ENCODE data around the gene CDH4. TPM values are rescaled to one million over a fixed set of nuclear protein-coding genes. Genes with fewer than 3 reads are reported as not detected.
A peak's percentile ranks its signal among the peaks of the same experiment; 100 is the strongest.

CDH4 gene
- total and polyA plus RNA-seq, 4 experiments from 2014 or later = 0.39 to 1.1 (median 0.41) TPM; not detected in 1

DNA sequence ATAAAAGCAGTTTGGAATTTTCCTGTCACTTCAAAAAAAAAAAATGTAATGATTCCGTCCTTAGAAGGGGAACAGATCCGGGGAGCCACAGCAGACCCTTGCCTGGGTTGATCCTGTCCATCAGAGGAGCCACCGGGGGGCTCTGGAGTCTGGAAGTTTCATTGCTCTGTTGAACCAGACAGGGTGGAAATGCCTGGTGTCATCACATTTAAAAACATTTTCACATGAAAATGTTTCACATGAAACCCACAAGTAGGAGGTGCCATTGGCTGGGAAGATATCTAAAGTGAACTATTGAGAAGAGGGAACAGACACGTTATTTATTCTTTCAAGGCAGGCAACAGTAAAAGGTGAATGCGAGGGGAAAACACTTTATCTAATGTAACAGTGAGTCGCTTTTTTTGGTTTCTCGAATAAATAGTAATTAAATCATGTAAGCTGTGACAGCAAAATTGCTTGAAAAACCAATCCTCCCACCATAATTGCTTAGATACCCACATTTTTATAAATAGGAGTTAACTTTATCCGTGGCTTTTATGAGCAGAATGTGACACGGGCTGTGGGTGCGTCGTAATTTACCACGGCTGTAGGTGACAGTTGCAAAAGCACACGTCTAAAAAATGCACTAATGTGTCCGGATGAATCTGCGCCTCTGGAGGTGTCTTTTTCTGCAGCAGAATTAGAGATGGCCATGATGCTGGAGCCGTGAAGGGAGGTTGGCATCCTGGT, 490.2 kb downstream of the CDH4 start:
- Mint-ChIP-seq H3K4me3 (no peak overlapping the region), H3K4me1 (no peaks in the 10 kb centered on the region), H3K27me3 (no peaks in the 10 kb centered on the region), H3K36me3 (no peaks in the 10 kb centered on the region), H3K27ac (no peak overlapping the region), H3K9me3 (peaks cover 0 to 9% (median 1%) of the 10 kb centered on the region in 8 donors)
- H3K27me3 ChIP-seq (ENCODE audit: insufficient read depth, low read length) = no peaks in the 10 kb centered on the region
- POLR2A ChIA-PET (ENCODE audit: partially characterized antibody) = no interaction called here
- DNase-seq = no peak
- H3K4me1 ChIP-seq (ENCODE audit: insufficient read depth, low read length) = no peaks in the 10 kb centered on the region
- no peaks in the 10 kb centered on the region for H3K36me3 ChIP-seq (ENCODE audit: insufficient read depth, low read length)
- H3K4me3 ChIP-seq (ENCODE audit: low read length in 2 of 2) = no peak overlapping the region
- no peaks in the 10 kb centered on the region for H3K9me3 ChIP-seq (ENCODE audit: control insufficient read depth in 1 of 2, low read length in 2 of 2)
- CTCF ChIA-PET (ENCODE audit: partially characterized antibody) = no interaction called here
- intact Hi-C loops (cut with micrococcal nuclease) = no loop called here
- H3K27ac ChIP-seq (ENCODE audit: low read depth, low read length) = no peak overlapping the region

DNA sequence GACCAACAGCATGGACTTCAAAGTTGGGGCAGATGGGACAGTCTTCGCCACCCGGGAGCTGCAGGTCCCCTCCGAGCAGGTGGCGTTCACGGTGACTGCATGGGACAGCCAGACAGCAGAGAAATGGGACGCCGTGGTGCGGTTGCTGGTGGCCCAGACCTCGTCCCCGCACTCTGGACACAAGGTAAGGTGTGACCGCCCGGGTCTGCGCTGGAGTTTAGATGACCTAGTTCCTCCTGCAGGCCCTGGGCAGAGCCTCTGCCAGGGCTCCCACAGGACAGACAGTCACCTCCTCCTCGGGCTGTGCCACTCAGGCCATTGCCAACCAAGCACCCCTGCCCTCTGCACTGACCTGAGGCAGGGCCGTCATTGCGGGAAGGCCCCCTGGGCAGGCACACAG, 491.5 kb downstream of the CDH4 start:
- Mint-ChIP-seq H3K36me3 (no peaks in the 10 kb centered on the region), H3K9me3 (peaks cover 0 to 9% (median 2%) of the 10 kb centered on the region in 8 donors), H3K4me3 (no peak overlapping the region), H3K27me3 (peaks cover 0 to 2% of the 10 kb centered on the region in 2 donors), H3K4me1 (no peaks in the 10 kb centered on the region), H3K27ac (no peak overlapping the region)
- ChIA-PET POLR2A (ENCODE audit: partially characterized antibody) (no interaction called here), CTCF (ENCODE audit: partially characterized antibody) (no interaction called here)
- Histone ChIP-seq H3K4me1 (ENCODE audit: insufficient read depth, low read length) (no peaks in the 10 kb centered on the region), H3K27ac (ENCODE audit: low read depth, low read length) (no peak overlapping the region), H3K4me3 (ENCODE audit: low read length in 2 of 2) (no peak overlapping the region), H3K36me3 (ENCODE audit: insufficient read depth, low read length) (no peaks in the 10 kb centered on the region), H3K27me3 (ENCODE audit: insufficient read depth, low read length) (no peaks in the 10 kb centered on the region), H3K9me3 (ENCODE audit: control insufficient read depth in 1 of 2, low read length in 2 of 2) (no peaks in the 10 kb centered on the region)
- DNase-seq = no peak
- intact Hi-C loops (cut with micrococcal nuclease) = no loop called here

DNA sequence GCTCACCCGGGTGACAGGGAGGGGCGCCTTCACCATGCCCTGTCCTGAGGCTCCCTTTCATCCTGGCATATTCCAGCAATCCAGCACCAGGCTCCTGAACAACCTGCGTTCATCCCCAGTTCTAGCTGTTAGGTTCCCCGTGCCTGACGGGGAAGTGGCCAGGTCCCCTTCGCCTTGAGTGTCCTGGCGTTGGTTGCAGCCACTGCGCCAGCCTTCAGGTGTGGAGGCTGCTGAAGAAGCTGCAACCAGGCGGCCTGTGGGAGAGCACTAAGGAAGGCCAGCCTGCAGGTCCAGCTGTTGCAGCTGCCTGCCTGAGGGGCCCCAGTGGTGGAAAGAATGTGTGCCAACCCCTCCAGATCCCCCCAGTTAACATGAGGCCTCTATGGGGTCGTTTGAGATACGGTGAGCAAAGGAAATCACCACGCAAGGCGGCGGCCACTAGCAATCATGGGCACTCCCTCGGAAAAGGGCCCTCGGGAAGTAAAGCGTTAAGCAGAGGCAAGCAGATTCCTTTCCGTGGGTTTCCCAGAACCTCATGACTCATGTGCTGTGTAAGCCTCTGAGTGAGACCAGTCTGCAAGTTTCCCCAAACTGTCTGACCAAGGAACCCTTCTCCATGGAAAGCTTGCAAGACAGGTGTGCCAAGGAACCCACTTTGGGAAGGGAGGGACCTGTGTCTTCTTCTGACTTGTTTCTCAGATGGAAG, 492.8 kb downstream of the CDH4 start:
- Histone ChIP-seq H3K27ac (ENCODE audit: low read depth, low read length) (no peak overlapping the region), H3K4me1 (ENCODE audit: insufficient read depth, low read length) (no peaks in the 10 kb centered on the region), H3K9me3 (ENCODE audit: control insufficient read depth in 1 of 2, low read length in 2 of 2) (no peaks in the 10 kb centered on the region), H3K27me3 (ENCODE audit: insufficient read depth, low read length) (no peaks in the 10 kb centered on the region), H3K4me3 (ENCODE audit: low read length in 2 of 2) (no peak overlapping the region), H3K36me3 (ENCODE audit: insufficient read depth, low read length) (no peaks in the 10 kb centered on the region)
- H3K36me3 Mint-ChIP-seq = no peaks in the 10 kb centered on the region
- H3K27ac Mint-ChIP-seq = peak overlapping the region in 1 of 7 donors; percentile 81
- H3K27me3 Mint-ChIP-seq = peaks cover 0 to 2% of the 10 kb centered on the region in 2 donors
- intact Hi-C loops (cut with micrococcal nuclease) = no loop called here
- H3K9me3 Mint-ChIP-seq = peaks cover 0 to 15% (median 5%) of the 10 kb centered on the region in 8 donors
- DNase-seq = no peak
- H3K4me1 Mint-ChIP-seq = no peaks in the 10 kb centered on the region
- H3K4me3 Mint-ChIP-seq = no peak overlapping the region
- ChIA-PET POLR2A (ENCODE audit: partially characterized antibody) (no interaction called here), CTCF (ENCODE audit: partially characterized antibody) (no interaction called here)

DNA sequence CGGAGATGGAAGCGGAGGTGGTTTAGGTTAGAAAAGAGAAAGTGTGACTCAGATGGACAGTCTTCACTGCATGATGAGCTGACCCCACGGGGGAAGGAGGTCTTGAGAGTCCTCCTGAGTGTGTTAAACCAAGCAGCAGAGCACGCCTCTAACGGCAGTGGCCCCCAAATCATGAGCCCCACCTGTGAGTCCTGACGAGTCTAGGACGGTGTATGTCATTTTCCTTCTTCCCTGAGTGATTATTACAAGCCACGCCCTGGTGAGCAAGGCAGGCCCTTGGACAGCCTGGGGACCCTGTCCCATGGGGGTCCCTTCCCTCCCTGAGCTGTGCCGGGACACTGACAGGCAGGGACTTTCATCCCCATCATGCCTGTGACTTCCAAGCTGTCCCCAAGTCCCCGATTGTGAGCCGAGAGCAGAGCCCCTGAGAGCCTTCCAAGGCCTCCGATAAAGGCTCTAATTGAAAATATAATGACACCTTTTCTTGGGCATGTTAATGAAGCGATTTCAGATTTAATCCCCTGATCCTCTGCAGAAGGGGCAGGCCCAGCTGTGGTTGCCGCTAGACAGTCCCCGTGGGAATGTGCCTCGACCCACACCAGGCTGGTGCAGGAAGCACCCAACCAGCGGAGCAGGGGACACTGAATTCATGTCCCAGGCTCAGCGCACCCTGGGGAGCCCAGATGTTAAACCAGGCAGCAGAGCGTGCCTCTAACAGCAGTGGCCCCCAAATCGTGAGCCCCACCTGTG, 493.5 kb downstream of the CDH4 start:
- no peaks in the 10 kb centered on the region for H3K27me3 ChIP-seq (ENCODE audit: insufficient read depth, low read length)
- POLR2A ChIA-PET (ENCODE audit: partially characterized antibody) = no interaction called here
- intact Hi-C loops (cut with micrococcal nuclease) = no loop called here
- H3K9me3 ChIP-seq (ENCODE audit: control insufficient read depth in 1 of 2, low read length in 2 of 2) = no peaks in the 10 kb centered on the region
- no peaks in the 10 kb centered on the region for H3K36me3 Mint-ChIP-seq
- no peaks in the 10 kb centered on the region for H3K4me1 ChIP-seq (ENCODE audit: insufficient read depth, low read length)
- H3K4me1 Mint-ChIP-seq = no peaks in the 10 kb centered on the region
- H3K27ac Mint-ChIP-seq = no peak overlapping the region
- no peak overlapping the region for H3K4me3 ChIP-seq (ENCODE audit: low read length in 2 of 2)
- CTCF ChIA-PET (ENCODE audit: partially characterized antibody) = no interaction called here
- H3K27me3 Mint-ChIP-seq = peaks cover 0 to 2% of the 10 kb centered on the region in 2 donors
- no peak for DNase-seq
- no peak overlapping the region for H3K4me3 Mint-ChIP-seq
- H3K27ac ChIP-seq (ENCODE audit: low read depth, low read length) = no peak overlapping the region
- H3K36me3 ChIP-seq (ENCODE audit: insufficient read depth, low read length) = no peaks in the 10 kb centered on the region
- peaks cover 0 to 20% (median 9%) of the 10 kb centered on the region in 8 donors for H3K9me3 Mint-ChIP-seq

DNA sequence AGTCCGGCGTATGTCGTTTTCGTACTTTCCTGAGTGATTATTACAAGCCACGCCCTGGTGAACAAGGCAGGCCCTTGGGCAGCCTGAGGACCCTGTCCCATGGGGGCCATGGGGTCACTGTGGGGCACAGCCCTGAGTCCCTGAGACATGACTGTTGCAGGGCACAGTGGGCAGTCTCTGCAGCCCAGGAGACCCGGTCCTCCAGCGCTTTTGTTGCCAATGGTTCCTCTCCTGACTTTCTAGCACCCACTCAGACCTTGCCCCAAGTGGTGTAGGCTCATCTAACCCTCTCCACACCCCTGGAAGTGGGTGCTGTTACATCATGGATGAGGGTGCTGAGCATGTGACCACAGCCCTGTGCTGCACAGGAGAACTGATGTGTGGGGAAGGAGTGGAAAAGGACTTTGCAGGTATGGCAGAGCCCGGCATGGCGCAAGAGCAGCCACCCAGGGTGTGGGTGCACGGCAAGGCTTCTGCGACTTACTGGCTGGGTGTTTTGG, 494.1 kb downstream of the CDH4 start:
- Mint-ChIP-seq H3K27ac (peak overlapping the region in 1 of 7 donors; percentile 22), H3K4me1 (no peaks in the 10 kb centered on the region), H3K27me3 (peaks cover 0 to 2% of the 10 kb centered on the region in 2 donors), H3K9me3 (peaks cover 0 to 23% (median 12%) of the 10 kb centered on the region in 8 donors), H3K4me3 (no peak overlapping the region), H3K36me3 (no peaks in the 10 kb centered on the region)
- DNase-seq = no peak
- no peaks in the 10 kb centered on the region for H3K9me3 ChIP-seq (ENCODE audit: control insufficient read depth in 1 of 2, low read length in 2 of 2)
- no peaks in the 10 kb centered on the region for H3K27me3 ChIP-seq (ENCODE audit: insufficient read depth, low read length)
- no peaks in the 10 kb centered on the region for H3K36me3 ChIP-seq (ENCODE audit: insufficient read depth, low read length)
- H3K4me3 ChIP-seq (ENCODE audit: low read length in 2 of 2) = no peak overlapping the region
- H3K4me1 ChIP-seq (ENCODE audit: insufficient read depth, low read length) = no peaks in the 10 kb centered on the region
- intact Hi-C loops (cut with micrococcal nuclease) = no loop called here
- POLR2A ChIA-PET (ENCODE audit: partially characterized antibody) = no interaction called here
- H3K27ac ChIP-seq (ENCODE audit: low read depth, low read length) = no peak overlapping the region
- CTCF ChIA-PET (ENCODE audit: partially characterized antibody) = no interaction called here

DNA sequence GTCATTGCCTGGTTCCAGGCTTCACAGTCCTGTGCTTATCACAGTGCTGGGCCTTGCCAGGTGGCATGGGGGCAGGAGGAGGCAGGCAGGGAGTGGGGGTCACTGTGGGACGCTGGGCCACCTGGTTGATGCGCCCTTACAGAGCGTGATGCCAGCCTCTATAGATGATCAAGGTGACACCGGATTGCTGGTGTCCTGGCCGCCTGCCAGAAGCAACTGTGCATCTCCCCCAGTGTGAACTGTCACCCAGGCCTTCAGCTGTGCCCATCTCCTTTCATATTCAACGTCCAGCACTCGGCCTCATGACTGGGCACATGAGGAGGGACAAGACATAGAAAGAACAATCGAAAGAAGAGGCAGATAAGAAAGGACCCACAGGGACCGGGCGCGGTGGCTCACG, 494.7 kb downstream of the CDH4 start:
- no peaks in the 10 kb centered on the region for H3K36me3 Mint-ChIP-seq
- H3K9me3 Mint-ChIP-seq = peaks cover 0 to 23% (median 12%) of the 10 kb centered on the region in 8 donors
- Histone ChIP-seq H3K27ac (ENCODE audit: low read depth, low read length) (no peak overlapping the region), H3K4me1 (ENCODE audit: insufficient read depth, low read length) (no peaks in the 10 kb centered on the region), H3K36me3 (ENCODE audit: insufficient read depth, low read length) (no peaks in the 10 kb centered on the region), H3K4me3 (ENCODE audit: low read length in 2 of 2) (no peak overlapping the region), H3K27me3 (ENCODE audit: insufficient read depth, low read length) (no peaks in the 10 kb centered on the region), H3K9me3 (ENCODE audit: control insufficient read depth in 1 of 2, low read length in 2 of 2) (no peaks in the 10 kb centered on the region)
- intact Hi-C loops (cut with micrococcal nuclease) = no loop called here
- ChIA-PET CTCF (ENCODE audit: partially characterized antibody) (no interaction called here), POLR2A (ENCODE audit: partially characterized antibody) (no interaction called here)
- H3K27ac Mint-ChIP-seq = peak overlapping the region in 1 of 7 donors; percentile 54
- peak overlapping the region in 1 of 8 donors; percentile 28 for H3K4me3 Mint-ChIP-seq
- DNase-seq = no peak
- no peaks in the 10 kb centered on the region for H3K4me1 Mint-ChIP-seq
- peaks cover 0 to 2% of the 10 kb centered on the region in 2 donors for H3K27me3 Mint-ChIP-seq

DNA sequence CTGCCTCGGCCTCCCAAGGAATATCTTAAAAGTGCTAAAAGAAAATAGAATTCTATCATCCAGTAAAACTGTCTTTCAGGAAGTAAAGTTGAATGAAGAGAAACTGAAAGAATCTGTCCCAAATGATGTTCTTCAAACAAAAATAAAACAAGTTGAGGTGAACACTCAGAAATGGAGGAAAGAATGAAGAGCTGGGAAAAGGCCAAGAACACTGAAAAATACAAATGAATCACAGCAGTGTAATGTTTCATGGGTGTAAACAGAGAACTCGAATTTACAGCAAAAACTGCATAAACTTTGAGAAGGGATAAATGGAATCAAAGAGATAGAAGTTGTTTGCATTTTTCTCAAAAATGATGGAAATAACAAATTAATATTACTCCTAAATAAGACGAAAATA, 496.3 kb downstream of the CDH4 start:
- CTCF ChIA-PET (ENCODE audit: partially characterized antibody) = no interaction called here
- H3K27ac ChIP-seq (ENCODE audit: low read depth, low read length) = no peak overlapping the region
- no peaks in the 10 kb centered on the region for H3K9me3 ChIP-seq (ENCODE audit: control insufficient read depth in 1 of 2, low read length in 2 of 2)
- H3K4me3 Mint-ChIP-seq = no peak overlapping the region
- peaks cover 2 to 4% of the 10 kb centered on the region in 2 donors for H3K27me3 Mint-ChIP-seq
- POLR2A ChIA-PET (ENCODE audit: partially characterized antibody) = no interaction called here
- no peaks in the 10 kb centered on the region for H3K36me3 Mint-ChIP-seq
- peaks cover 0 to 23% (median 12%) of the 10 kb centered on the region in 8 donors for H3K9me3 Mint-ChIP-seq
- intact Hi-C loops (cut with micrococcal nuclease) = no loop called here
- H3K27ac Mint-ChIP-seq = no peak overlapping the region
- no peak overlapping the region for H3K4me3 ChIP-seq (ENCODE audit: low read length in 2 of 2)
- no peak for DNase-seq
- no peaks in the 10 kb centered on the region for H3K4me1 Mint-ChIP-seq
- no peaks in the 10 kb centered on the region for H3K36me3 ChIP-seq (ENCODE audit: insufficient read depth, low read length)
- no peaks in the 10 kb centered on the region for H3K4me1 ChIP-seq (ENCODE audit: insufficient read depth, low read length)
- no peaks in the 10 kb centered on the region for H3K27me3 ChIP-seq (ENCODE audit: insufficient read depth, low read length)
